Inflammatory macrophage treated with lipopolysaccharide for 1 hour (primary cell): ENCODE data around the gene PRSS23.
"Not testable (repeated sequence)": the region's sequence is repeated elsewhere in the genome, so short reads cannot be mapped to it uniquely, and the experiment has no call there.

ENCODE experiments used
- DNase-seq, 2 donors: peaks; one replicate each; pipeline ENCODE4 v3.0.0-alpha.2; 2020 to 2022

The PRSS23 gene, protein sequence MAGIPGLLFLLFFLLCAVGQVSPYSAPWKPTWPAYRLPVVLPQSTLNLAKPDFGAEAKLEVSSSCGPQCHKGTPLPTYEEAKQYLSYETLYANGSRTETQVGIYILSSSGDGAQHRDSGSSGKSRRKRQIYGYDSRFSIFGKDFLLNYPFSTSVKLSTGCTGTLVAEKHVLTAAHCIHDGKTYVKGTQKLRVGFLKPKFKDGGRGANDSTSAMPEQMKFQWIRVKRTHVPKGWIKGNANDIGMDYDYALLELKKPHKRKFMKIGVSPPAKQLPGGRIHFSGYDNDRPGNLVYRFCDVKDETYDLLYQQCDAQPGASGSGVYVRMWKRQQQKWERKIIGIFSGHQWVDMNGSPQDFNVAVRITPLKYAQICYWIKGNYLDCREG

DNA sequence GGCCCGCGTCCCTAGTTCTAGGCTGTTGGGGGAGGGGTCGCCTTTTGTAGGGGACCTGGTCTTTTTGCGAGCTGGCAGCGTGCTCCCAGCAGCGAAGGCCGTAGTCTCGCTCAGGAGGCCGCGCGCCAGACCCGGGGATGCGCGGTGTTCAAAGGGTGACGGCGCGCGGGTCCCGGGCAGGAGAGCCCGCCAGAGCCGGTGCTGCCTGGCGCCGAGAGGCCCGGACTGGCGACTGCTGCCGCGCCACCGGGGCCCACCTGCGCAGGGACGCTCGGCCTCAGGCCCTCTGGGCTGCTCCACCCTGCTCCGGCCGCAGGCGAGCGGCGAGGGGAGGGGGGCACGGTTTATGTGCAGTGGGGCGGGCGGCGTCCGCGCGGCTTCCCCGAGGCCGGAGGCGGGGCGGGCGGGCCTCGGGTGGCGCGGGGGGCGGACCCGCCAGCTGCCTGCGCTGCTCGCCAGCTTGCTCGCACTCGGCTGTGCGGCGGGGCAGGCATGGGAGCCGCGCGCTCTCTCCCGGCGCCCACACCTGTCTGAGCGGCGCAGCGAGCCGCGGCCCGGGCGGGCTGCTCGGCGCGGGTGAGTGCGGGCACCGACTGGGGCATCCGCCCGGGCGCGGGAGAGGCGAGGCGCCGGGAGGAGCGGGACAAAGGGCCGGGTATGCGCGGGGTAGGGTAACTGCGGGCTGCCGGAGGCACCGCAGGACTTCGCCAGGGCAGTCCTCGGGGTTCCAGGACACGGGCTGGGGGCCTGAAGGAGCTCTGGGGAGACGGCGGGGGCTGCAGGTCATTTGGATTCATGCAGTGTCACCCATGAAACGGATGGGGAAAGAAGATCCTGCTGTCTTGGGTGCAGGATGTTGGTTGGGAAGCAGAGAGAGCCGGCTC lies at the start of gene PRSS23:
Gene PRSS23, plus strand, starts transcription at position 467 of the 884 bp plus-strand sequence. CDS start 7,102 bp downstream, outside the sequence.
- DNase-seq = peak in 1 of 2 donors; percentile 20

DNA sequence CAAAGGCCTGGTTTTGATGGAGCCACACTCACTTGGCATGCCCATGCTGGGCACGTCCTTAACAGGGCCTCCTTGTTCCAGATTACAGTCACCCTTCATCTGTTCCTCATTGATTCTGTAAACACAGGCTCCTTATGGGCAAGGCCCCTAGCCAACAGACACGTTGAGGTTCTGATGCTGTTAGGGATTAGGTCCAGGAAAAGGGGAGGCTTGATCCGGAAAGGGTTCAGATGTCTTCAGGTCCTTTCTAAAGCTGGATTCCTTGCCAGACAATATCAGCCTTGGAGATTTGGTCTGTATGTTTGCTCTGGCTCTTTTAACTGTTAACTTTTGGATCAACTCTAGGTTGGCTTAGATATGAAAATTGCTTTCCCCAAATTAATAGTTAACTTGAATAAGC lies 46.9 kb upstream of the PRSS23 start:
- DNase-seq = no peak

DNA sequence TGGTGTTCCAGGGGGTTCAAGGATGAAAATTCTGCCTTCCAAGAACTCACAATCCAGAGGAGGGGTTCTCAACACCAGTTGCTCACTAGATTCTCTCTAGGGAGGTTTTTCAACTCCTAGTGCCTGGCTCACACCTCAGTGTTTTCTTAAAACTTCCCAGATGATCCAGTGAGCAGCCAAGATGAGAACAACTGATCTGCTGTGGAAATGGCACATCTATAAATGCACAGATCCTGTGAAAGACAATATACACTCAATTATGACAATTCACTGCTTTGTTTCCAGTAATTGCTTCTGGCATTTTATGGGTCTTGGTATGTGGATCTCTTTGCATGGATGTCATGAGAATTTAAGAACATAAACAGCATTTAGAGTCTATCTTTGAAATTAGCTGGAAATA lies 45.2 kb upstream of the PRSS23 start:
- DNase-seq = no peak

DNA sequence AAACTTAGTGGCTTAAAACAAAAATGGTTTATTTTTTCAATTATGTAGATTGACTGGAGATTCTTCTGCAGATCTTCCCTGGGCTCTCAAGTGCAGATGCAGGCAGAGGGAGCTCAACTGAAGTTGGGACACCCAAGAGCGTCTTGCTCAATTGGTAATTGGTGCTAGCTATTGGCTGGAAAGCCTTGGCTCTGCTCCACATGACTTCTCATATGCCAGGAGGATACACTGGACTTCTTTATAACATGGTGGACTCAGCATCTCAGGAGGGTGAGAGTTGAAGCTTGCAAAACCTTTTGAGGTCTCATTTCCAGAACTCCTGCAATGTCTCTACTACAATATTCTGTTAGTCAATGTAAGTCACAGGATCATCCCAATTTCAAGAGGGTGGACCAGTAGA lies 42.2 kb upstream of the PRSS23 start:
- DNase-seq = no peak

DNA sequence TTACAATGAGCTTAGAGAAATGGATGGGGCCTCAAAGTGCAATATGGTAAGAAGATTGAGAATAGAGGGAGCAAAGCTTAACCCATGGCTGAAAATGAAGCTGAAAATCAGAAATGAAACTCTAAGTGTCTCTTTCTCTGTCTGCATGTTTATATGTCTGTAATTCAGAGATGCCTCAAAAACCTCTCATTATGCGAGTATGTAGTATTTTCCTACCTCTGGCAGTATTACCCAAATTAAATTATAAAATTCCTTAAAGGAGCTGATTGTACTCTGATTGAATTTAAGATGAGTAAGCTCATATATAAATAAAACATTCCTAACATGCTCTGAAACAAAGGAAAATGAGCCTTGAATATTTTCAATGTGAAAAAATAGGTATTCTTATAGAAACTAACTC lies 39.8 kb upstream of the PRSS23 start:
- no peak for DNase-seq

DNA sequence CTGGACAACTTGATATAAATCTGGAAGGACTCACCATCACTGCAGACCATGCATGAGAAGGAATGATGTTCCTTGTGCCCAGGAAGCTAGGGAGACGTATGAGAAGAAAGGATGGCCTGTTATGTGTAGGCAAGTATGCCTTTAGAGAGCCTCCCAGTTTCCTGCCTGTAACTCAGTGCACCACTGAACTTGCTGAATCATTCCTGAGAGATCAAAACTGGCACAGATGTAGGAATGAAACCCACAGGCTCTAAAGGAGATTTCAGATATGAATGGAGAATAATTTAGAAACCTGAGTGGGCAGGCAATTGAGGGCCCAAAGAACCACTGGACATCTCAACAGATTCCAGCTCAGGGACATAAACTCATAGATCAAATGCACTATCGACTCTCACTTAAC lies 38.4 kb upstream of the PRSS23 start:
- no peak for DNase-seq

DNA sequence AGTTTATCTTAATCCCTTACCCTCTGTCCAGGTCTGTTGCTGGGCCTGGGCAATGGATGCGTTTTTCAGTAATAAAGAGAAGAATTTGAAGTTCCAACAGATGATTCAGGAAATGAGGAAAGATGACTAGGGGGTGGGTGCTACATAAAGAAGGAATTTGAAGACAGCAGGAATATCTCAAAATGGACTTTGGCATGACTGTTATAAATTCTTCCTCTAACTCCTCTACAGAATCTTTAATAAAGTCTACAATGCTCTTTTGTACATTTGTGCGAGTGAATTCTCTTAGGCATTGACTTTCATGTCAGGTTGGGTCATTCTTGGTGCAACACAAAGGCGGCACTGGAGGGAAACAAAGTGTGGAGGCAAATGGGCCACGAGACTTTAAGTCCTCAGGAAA lies 35.1 kb upstream of the PRSS23 start:
- DNase-seq = no peak

DNA sequence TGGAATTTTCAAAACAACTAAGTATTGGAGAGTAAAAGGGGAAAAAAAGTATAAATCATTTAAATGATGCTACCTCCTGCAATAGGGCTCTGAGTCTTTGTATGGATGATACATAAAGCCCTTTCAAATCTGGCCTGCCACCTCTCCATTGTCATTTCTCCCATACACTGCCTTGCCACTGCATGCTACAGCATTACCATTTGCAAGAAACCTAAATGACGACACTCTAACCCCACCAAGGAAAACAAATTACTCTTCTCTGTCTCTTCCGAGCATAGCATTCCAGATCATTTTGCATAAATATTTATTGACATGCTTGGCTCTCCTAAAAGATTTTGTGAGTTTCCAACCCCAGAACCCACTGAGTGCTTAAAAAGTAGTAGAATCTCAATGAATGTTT lies 34.5 kb upstream of the PRSS23 start:
- no peak for DNase-seq

DNA sequence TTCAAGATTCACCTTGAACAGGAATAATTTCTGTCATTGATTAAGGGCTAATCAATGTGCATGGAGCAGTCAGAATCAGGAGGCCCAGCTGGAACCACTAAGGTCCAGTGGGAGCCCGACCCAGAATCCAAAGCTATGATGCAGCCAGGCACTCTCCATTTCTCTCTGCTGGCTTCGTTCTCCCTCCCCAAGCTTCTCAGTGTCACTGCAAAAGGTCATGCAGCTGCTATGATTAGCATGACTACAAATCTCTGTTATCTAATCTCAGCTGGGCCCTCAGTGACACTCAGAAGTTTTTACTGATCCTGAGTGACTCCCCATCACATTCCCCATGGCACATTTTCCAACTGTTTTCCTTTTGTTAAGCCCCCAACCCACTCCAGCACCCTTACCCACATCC lies 31.1 kb upstream of the PRSS23 start:
- no peak for DNase-seq

DNA sequence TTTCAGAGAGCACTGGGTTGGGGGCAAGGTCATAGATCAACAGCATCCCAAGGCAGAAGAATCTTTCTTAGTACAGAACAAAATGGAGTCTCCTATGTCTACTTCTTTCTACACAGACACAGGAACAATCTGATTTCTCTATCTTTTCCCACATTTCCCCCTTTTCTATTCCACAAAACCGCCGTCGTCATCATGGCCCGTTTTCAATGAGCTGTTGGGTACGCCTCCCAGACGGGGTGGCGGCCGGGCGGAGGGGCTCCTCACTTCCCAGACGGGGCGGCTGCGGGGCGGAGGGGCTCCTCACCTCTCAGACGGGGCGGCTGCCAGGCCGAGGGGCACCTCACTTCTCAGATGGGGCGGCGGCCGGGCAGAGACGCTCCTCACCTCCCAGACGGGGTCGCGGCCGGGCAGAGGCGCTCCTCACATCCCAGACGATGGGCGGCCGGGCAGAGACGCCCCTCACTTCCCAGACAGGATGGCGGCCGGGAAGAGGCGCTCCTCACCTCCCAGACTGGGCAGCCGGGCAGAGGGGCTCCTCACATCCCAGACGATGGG lies 29.8 kb upstream of the PRSS23 start:
- not testable (repeated sequence) for DNase-seq

DNA sequence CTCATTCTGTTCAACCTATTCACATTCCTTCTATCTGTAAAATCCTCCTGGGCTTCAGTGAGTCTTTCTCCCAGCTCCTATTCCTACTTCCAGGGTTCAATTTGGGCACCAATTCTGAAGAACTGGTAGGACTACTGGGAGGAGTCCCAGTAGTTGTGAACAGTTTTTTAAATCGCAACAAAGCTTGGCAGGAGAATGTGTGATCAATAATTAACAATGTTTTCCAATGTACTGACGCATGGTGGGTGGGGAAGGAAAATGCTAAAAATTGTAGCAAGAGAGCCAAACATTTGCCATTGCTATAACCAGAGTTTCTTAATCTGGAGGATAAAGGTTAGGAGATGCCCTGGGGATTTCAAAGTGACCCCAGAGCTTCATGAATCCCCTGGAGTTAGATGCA lies 27.3 kb upstream of the PRSS23 start:
- DNase-seq = no peak

DNA sequence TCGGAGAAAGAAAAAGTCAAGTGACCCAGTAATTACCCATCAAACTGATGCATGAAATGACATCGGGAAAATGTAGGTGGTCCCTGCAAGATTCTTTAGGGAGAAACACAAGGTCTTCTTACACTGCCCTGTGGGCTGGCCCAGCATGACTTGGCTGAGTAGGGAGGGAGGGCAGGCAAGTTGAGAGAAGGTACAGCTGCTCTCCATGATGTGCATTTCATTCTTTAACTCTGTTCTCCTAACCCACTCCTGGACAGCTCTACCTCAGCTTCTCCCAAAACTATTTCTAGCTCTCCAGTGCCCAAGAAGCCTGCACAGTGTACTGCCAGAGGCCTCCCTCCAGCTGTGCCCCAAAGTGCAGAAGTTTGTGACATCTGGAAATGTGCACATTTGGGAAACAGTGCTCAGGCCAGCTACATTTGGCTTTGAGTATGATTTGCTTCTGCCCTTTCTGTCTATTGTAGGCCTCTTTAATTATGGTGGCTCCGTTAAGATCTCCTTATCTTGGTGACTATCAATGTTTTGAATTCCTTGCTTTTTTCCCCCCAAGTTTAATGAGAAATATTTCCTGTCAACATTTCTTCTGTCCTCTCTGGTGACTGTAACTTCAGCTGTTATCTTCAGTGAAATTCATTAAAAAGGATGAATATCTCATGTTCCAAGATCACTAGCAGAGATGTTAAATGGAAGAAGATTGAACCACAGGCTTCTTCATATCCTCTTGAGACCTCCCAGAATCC lies 26.7 kb upstream of the PRSS23 start:
- DNase-seq = no peak

DNA sequence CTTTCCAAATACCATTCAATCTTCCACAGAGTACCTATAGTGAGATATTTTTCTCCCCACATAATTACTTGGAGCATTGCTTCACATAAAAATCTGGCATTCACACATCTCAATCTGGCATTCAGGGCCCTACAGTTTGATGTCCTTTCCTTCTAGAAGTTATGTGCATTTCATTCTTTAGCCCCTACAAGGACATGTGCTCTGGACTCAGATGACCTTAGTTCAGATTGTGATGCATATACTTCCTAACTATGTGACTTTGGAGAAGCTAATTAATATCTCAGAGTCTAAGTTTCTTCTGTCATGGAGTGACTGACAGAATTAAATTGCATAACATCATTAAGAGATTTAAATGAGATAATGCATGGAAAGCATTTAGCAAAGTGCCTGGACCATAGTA lies 25.9 kb upstream of the PRSS23 start:
- DNase-seq = no peak

DNA sequence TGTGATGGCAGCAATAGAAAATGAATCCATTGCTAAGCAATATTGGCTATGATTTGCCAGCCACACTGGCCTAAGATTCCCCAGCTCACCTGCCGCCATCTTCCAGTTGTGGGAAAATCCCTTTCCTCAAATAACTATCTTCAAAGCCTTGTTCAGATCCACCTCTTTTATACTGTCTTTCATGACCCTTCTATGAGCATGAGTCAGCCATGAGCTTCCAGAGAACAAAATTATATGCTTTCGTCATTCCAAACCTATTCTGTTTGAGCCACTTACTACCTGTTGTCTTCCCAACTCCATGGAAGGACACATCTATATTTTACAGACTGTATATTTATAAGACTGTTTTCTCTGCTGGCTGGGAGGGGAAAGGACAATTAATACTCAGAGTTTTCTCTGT lies 25.0 kb upstream of the PRSS23 start:
- DNase-seq = no peak

DNA sequence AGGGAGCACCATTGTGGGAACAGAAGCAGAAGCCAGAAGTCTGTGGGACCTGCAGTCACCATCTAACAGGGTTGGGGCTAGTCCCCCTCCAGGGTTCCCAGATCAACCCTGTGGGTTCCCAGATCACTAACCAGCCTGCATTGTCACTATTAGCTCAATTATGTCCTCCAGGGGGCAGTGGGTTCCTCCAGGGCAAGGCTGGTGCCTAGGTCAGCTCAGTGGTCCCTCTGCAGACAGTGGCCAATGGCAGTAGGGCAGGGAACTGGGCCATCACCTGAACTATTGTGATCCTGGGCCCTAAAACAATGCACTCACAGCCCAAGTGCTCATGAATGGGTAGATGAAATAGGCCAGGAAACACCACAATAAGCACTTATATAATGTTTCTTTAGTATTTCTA lies 18.8 kb upstream of the PRSS23 start:
- DNase-seq = no peak

DNA sequence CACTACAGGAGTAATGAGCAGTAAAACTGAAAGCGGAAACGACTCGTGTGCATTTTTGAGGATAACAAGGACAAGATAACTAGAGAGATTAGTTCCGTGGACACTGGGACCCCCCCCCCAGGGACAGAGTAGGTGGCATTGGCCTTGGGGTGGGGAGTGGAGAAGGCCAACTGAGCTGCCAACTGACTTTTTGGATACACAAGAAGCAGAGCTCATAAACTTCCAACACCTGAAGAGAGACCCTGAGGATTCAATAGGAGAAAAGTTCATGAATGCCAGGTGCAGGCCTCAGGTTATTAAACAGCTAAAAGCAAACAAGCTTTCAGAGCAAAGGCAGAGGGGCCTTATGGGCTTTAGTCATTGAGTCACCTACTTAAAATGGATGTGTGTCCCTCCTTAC lies 17.6 kb upstream of the PRSS23 start:
- no peak for DNase-seq

DNA sequence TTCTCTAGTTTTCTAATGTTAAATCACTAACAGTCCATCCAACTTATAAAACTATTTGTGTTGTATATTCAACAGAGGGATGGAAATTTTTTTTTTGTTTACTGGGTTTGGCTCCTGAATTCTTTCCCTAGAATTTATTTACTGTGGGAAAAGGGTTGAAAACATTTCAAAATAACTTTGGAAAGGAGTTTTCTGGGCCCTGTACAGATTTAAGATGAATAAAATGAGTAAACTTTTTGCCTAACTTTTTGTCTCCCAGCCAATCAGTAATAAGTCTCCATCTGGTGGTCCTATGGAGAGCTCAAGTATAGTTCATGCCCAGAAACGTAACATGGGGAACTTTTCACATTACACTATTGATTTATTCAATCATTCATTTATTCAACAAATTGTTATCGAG lies 16.7 kb upstream of the PRSS23 start:
- DNase-seq = no peak

DNA sequence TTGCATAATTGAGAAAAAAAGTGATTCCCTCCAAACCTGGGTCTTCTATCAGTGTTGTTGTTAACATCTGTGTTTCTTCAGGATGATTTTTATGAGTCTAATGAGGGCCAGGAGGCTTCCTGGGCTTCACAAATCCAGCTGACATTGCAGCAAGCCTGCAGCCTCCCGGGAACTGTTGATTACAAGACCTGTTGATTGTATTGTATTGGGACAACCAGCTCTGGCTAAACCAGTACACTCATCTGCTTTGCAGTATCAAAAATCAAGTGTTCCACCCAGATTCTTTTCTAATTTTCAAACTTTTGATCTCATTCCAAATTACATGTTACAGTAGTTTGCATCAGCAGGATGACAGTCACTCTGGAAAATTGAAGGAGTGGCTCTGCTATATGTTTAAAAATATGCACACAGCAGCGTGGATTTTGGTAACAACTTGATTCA lies 16.1 kb upstream of the PRSS23 start:
- no peak for DNase-seq

DNA sequence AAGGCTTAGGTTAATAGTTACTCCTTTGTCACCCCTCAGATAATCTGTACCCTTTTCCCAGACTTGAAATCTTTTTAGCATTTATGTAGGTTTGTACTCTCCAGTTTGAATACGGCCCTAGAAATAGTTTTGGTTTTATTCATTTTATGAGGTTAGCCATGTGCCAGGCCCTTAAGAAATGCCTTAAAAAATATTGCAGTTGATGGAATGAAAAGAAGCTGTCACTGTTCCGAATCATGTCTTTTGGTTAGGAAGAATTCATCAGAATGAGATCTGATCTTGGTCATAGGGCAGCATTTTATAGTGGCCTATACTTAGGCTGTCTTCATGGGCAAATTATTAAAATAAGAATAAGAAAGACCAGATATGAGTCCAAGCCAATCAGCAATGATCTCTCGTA lies 14.8 kb upstream of the PRSS23 start:
- no peak for DNase-seq

DNA sequence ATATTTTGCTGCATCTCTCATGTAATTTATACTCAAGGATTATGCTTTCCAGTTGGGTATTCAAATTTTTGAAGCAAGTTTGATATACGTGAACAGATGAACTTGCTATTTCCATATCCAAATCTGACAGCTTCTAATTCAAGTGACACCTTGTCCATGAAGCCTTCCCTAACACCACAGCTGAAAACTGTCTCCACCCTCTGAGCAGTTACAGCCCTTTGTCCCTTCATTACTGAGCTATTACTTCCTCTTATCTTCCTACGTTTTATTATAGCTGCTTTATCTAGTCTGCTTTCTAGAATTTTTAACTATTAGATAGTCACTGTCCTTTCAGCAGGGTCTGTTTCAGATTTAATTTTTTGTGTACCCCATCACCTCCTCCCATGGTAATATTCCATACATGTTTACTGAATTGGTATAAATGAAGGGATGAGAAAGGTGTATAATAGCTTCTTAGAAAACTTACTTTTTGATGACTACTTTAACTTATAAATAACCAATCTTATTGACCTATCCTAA lies 13.3 kb upstream of the PRSS23 start:
- no peak for DNase-seq

DNA sequence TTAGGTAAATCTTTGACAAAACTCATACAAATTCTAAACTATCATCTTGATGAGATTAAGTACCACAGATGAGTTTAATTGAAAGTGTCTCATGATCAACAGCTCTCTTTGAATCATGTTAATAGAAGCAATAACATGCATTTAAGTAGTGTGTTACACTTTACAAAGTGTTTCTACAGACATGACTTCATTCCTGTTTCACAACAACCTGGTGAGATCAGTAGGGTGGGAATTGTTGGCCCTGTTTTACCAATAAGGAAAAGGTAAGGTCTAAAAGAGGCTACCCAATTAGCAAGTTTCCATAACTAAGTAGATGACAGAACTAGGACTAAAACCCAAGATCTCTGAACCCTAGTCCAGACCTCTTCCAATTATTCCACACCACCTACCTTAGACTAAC lies 12.7 kb upstream of the PRSS23 start:
- peak in 1 of 2 donors; percentile 19 for DNase-seq

DNA sequence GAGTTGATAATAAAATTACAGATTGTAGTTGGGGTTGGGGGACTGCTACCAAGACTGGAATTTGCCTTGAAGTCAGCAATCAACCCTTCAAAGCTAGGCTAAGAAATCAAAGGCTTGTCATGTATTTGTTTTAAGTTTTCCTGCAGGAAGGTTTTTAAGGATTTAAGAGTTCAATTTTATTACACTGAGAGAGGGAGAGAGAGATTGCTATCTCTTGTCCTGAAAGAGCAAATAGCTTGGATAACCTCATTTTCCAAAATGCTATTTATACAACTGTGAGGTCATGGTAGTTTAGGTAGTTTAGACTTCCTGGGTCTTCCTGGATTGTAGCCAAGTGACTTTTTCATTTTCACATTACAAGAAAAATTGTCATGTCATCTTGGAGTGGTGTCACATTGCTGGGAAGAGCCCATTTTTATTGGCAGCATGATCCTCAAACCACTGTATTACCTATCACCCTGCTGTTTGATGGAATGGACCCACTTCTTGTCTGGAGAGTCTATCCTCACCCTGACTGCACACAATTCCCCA lies 10.1 kb upstream of the PRSS23 start:
- DNase-seq = no peak
